HEK293 (cell line): Measurements from ENCODE around the gene SYNPR.

Experiments
- CTCF ChIA-PET: fragments of 350-600 bp; formaldehyde crosslinking; extraction: SDS; loops from one replicate; lab custom pipeline; 2021; ENCODE audit warnings: antibody characterized with exemption; lab: Yijun Ruan, JAX
- POLR2A ChIA-PET: fragments of 300-600 bp; formaldehyde crosslinking; extraction: SDS; loops from one replicate; lab custom pipeline; 2020; ENCODE audit warnings: antibody characterized with exemption, inconsistent platforms; lab: Yijun Ruan, JAX
- H3K27ac ChIP-seq: fragments of 200-500 bp; sonication (Bioruptor generic); 2 replicates; pipeline ENCODE4 v1.5.1; 2014; ENCODE audit warnings: low read depth, low read length, control low read depth, inconsistent platforms; ENCODE audit errors: extremely low read depth
- H3K36me3 ChIP-seq, 2 experiments: fragments of 200-500 bp in 1 of 2; sonication (Bioruptor generic) in 1 of 2; 1 replicate in 1 of 2; 2 replicates in 1 of 2; pipeline ENCODE4 v1.5.1; 2014 to 2017; ENCODE audit warnings: inconsistent platforms in 2 of 2, low read length in 2 of 2; ENCODE audit not compliant: control insufficient read depth in 2 of 2, insufficient read depth in 1 of 2
- H3K4me1 ChIP-seq: fragments of 200-500 bp; sonication (Bioruptor generic); 2 replicates; pipeline ENCODE4 v1.5.1; 2014; ENCODE audit warnings: mild to moderate bottlenecking, low read length, inconsistent platforms; ENCODE audit not compliant: control insufficient read depth, insufficient read depth
- H3K4me3 ChIP-seq: 2 replicates; pipeline ENCODE4 v1.5.1; 2011; ENCODE audit warnings: low read depth, mild to moderate bottlenecking, control low read depth, low read length, moderate library complexity
- H3K9me3 ChIP-seq: fragments of 200-500 bp; sonication (Bioruptor generic); 2 replicates; pipeline ENCODE4 v1.5.1; 2014; ENCODE audit warnings: low read depth, low read length, inconsistent platforms; ENCODE audit not compliant: control insufficient read depth, insufficient read depth
- GLI2 ChIP-seq: fragments of 450-650 bp; formaldehyde crosslinking; IDR thresholded peaks from 2 replicates; pipeline ENCODE4; 2017; ENCODE audit warnings: missing biosample characterization, missing genetic modification characterization, low read depth, borderline replicate concordance
- HOXC10 ChIP-seq: sonication (generic); formaldehyde crosslinking; IDR thresholded peaks from 2 replicates; pipeline ENCODE4 v1.8.1; 2023; ENCODE audit warnings: mild to moderate bottlenecking, missing genetic modification reagents
- KLF16 ChIP-seq: fragments of 450-650 bp; formaldehyde crosslinking; IDR thresholded peaks from 2 replicates; pipeline ENCODE4 v1.5.1; 2017; ENCODE audit warnings: missing biosample characterization, missing genetic modification characterization
- KLF17 ChIP-seq: fragments of 450-650 bp; formaldehyde crosslinking; IDR thresholded peaks from 2 replicates; pipeline ENCODE4 v1.5.1; 2016; ENCODE audit warnings: missing biosample characterization, missing genetic modification characterization
- OSR2 ChIP-seq: fragments of 450-650 bp; formaldehyde crosslinking; IDR thresholded peaks from 2 replicates; pipeline ENCODE4 v1.5.1; 2016; ENCODE audit warnings: missing biosample characterization, missing genetic modification characterization
- ZBTB48 ChIP-seq: fragments of 450-650 bp; formaldehyde crosslinking; IDR thresholded peaks from 2 replicates; pipeline ENCODE4 v1.5.1; 2016; ENCODE audit warnings: missing biosample characterization, missing genetic modification characterization
- ZBTB8A ChIP-seq: fragments of 450-650 bp; formaldehyde crosslinking; IDR thresholded peaks from 2 replicates; pipeline ENCODE4 v1.5.1; 2016; ENCODE audit warnings: missing biosample characterization, missing genetic modification characterization
- ZFP3 ChIP-seq: fragments of 450-650 bp; formaldehyde crosslinking; IDR thresholded peaks from 2 replicates; pipeline ENCODE4 v1.5.1; 2016; ENCODE audit warnings: low read depth, missing biosample characterization, missing genetic modification characterization
- ZNF24 ChIP-seq: fragments of 450-650 bp; formaldehyde crosslinking; IDR thresholded peaks from 2 replicates; pipeline ENCODE4 v1.5.1; 2016; ENCODE audit warnings: missing biosample characterization, missing genetic modification characterization
- ZNF350 ChIP-seq: fragments of 450-650 bp; formaldehyde crosslinking; IDR thresholded peaks from 2 replicates; pipeline ENCODE4 v1.5.0; 2017; ENCODE audit warnings: missing biosample characterization, mild to moderate bottlenecking, missing genetic modification characterization
- ZNF362 ChIP-seq: fragments of 450-650 bp; formaldehyde crosslinking; IDR thresholded peaks from 2 replicates; pipeline ENCODE4 v1.5.1; 2016; ENCODE audit warnings: missing biosample characterization, missing genetic modification characterization
- ZNF433 ChIP-seq: fragments of 450-650 bp; formaldehyde crosslinking; IDR thresholded peaks from 2 replicates; pipeline ENCODE4 v1.5.1; 2016; ENCODE audit warnings: missing biosample characterization, missing genetic modification characterization, low read depth
- ZNF514 ChIP-seq: fragments of 450-650 bp; formaldehyde crosslinking; IDR thresholded peaks from 2 replicates; pipeline ENCODE4 v1.5.1; 2016; ENCODE audit warnings: missing biosample characterization, missing genetic modification characterization
- ZNF585B ChIP-seq: fragments of 450-650 bp; formaldehyde crosslinking; IDR thresholded peaks from 2 replicates; pipeline ENCODE4 v1.5.1; 2016; ENCODE audit warnings: missing biosample characterization, missing genetic modification characterization
- ZNF639 ChIP-seq: fragments of 450-650 bp; formaldehyde crosslinking; IDR thresholded peaks from 2 replicates; pipeline ENCODE4 v1.5.1; 2016; ENCODE audit warnings: missing biosample characterization, missing genetic modification characterization
- ZNF747 ChIP-seq: fragments of 450-650 bp; formaldehyde crosslinking; IDR thresholded peaks from 2 replicates; pipeline ENCODE4 v1.5.1; 2016; ENCODE audit warnings: missing biosample characterization, missing genetic modification characterization
- ZNF76 ChIP-seq: fragments of 450-650 bp; formaldehyde crosslinking; IDR thresholded peaks from 2 replicates; pipeline ENCODE4; 2016; ENCODE audit warnings: low read depth, missing biosample characterization, missing genetic modification characterization, borderline replicate concordance
- ZNF777 ChIP-seq: fragments of 450-650 bp; formaldehyde crosslinking; IDR thresholded peaks from 2 replicates; pipeline ENCODE4 v1.5.1; 2017; ENCODE audit warnings: missing biosample characterization, missing genetic modification characterization, borderline replicate concordance
- TF ChIP-seq, protein P1 (sequence below): fragments of 450-650 bp; formaldehyde crosslinking; IDR thresholded peaks from 2 replicates; pipeline ENCODE4 v1.5.1; 2016; ENCODE audit warnings: missing biosample characterization, missing genetic modification characterization
- TF ChIP-seq, protein P2 (sequence below): fragments of 450-650 bp; formaldehyde crosslinking; IDR thresholded peaks from 2 replicates; pipeline ENCODE4 v1.5.1; 2016; ENCODE audit warnings: missing biosample characterization, missing genetic modification characterization
- TF ChIP-seq, protein P3 (sequence below): fragments of 450-650 bp; formaldehyde crosslinking; IDR thresholded peaks from 2 replicates; pipeline ENCODE4 v1.5.1; 2016; ENCODE audit warnings: missing biosample characterization, missing genetic modification characterization

Gene SYNPR

DNA sequence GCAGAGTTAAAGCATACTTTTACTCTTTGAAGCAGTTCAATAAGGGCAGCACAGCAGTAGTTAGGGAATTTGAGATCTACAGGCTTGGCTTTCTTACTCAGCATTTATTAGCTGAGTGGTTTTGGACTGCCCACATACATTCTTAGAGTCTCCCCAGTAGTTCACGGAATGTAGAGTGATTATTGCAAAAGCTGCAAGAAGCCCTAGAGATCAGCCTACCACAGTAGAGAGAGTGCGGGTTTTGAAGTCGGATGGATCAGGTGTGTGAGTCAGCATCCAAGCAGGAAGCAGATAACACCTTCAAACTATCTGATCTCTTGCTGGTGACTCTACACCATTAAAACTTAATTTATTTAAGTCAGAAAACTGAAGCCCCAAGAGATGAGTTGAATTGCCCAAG is 171.9 kb downstream of the SYNPR start:
- H3K9me3 ChIP-seq, result no peaks in the 10 kb centered on the region
- no peak for TF ChIP-seq ZNF76
- TF ChIP-seq ZBTB8A (tag by site-specific recombination), result no peak
- TF ChIP-seq ZFP3, result no peak
- TF ChIP-seq KLF17 (tag by site-specific recombination), result no peak
- TF ChIP-seq ZNF362 (tag by site-specific recombination), result no peak
- TF ChIP-seq, all 188 proteins: peak for 0
- CTCF ChIA-PET, result interaction anchor here (0.7 to 1.0 kb wide), 2 partner anchors 101 to 508 kb away, joined by 3 read pairs; no protein-coding TSS in a partner anchor

GRCh38 chr3:63450634-63451363 is 172.7 kb downstream of the SYNPR start:
- no peak overlapping the region for H3K4me3 ChIP-seq

More for the DNA sequence above, 171.9 kb downstream of the SYNPR start:
- Histone ChIP-seq H3K4me3 (no peak overlapping the region), H3K27ac (no peak overlapping the region), H3K4me1 (no peaks in the 10 kb centered on the region; the same call in 1 of the 2 replicates), H3K36me3 (no peaks in the 10 kb centered on the region)
- POLR2A ChIA-PET, result no interaction called here

GRCh38 chr3:63456901-63457300 is 178.8 kb downstream of the SYNPR start:
- Histone ChIP-seq H3K36me3 (no peaks in the 10 kb centered on the region), H3K27ac (no peak overlapping the region), H3K9me3 (no peaks in the 10 kb centered on the region), H3K4me1 (no peaks in the 10 kb centered on the region), H3K4me3 (no peak overlapping the region)
- ChIA-PET POLR2A (no interaction called here), CTCF (no interaction called here)
- TF ChIP-seq ZNF433 (tag by site-specific recombination) (no peak), ZNF514 (tag by site-specific recombination) (no peak), ZNF777 (no peak), OSR2 (tag by site-specific recombination) (no peak), ZBTB48 (no peak), GLI2 (tag by site-specific recombination) (no peak), ZNF24 (tag by site-specific recombination) (no peak), KLF16 (no peak), HOXC10 (CRISPR knock-in tag) (no peak)
- TF ChIP-seq, protein P1, sequence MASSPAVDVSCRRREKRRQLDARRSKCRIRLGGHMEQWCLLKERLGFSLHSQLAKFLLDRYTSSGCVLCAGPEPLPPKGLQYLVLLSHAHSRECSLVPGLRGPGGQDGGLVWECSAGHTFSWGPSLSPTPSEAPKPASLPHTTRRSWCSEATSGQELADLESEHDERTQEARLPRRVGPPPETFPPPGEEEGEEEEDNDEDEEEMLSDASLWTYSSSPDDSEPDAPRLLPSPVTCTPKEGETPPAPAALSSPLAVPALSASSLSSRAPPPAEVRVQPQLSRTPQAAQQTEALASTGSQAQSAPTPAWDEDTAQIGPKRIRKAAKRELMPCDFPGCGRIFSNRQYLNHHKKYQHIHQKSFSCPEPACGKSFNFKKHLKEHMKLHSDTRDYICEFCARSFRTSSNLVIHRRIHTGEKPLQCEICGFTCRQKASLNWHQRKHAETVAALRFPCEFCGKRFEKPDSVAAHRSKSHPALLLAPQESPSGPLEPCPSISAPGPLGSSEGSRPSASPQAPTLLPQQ, result no peak
- TF ChIP-seq, protein P2, sequence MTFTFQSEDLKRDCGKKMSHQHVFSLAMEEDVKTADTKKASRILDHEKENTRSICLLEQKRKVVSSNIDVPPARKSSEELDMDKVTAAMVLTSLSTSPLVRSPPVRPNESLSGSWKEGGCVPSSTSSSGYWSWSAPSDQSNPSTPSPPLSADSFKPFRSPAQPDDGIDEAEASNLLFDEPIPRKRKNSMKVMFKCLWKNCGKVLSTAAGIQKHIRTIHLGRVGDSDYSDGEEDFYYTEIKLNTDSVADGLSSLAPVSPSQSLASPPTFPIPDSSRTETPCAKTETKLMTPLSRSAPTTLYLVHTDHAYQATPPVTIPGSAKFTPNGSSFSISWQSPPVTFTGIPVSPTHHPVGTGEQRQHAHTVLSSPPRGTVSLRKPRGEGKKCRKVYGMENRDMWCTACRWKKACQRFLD (tag by site-specific recombination), result no peak

More at GRCh38 chr3:63450634-63451363, 172.7 kb downstream of the SYNPR start:
- H3K27ac ChIP-seq, result no peak overlapping the region
- CTCF ChIA-PET, result no interaction called here
- TF ChIP-seq ZNF639 (tag by site-specific recombination) (no peak), ZNF350 (tag by site-specific recombination) (no peak), ZNF24 (tag by site-specific recombination) (no peak), ZNF585B (no peak), ZNF747 (tag by site-specific recombination) (no peak)
- TF ChIP-seq, protein P3, sequence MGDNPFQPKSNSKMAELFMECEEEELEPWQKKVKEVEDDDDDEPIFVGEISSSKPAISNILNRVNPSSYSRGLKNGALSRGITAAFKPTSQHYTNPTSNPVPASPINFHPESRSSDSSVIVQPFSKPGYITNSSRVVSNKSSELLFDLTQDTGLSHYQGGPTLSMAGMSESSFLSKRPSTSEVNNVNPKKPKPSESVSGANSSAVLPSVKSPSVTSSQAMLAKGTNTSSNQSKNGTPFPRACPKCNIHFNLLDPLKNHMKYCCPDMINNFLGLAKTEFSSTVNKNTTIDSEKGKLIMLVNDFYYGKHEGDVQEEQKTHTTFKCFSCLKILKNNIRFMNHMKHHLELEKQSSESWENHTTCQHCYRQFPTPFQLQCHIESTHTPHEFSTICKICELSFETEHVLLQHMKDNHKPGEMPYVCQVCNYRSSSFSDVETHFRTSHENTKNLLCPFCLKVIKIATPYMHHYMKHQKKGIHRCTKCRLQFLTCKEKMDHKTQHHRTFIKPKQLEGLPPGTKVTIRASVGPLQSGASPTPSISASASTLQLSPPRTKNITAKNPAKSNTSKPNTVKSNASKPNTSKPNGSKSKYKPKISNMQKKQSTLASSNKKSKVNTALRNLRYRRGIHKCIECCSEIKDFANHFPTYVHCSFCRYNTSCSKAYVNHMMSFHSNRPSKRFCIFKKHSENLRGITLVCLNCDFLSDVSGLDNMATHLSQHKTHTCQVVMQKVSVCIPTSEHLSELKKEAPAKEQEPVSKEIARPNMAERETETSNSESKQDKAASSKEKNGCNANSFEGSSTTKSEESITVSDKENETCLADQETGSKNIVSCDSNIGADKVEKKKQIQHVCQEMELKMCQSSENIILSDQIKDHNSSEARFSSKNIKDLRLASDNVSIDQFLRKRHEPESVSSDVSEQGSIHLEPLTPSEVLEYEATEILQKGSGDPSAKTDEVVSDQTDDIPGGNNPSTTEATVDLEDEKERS (tag by site-specific recombination), result no peak
- TF ChIP-seq, all 188 proteins: peak for 0
- Histone ChIP-seq H3K36me3 (no peaks in the 10 kb centered on the region), H3K4me1 (no peaks in the 10 kb centered on the region; the same call in 1 of the 2 replicates), H3K9me3 (no peaks in the 10 kb centered on the region)
- POLR2A ChIA-PET, result no interaction called here
